K562 (cell line): ENCODE data around the gene RDH11. TPM values are rescaled to one million over a fixed set of nuclear protein-coding genes. Genes with fewer than 3 reads are reported as not detected.
A peak's percentile ranks its signal among the peaks of the same experiment; 100 is the strongest.

ENCODE experiments used
- CHD7 ChIP-seq: fragments of 200-600 bp; sonication (generic); IDR thresholded peaks from one replicate; pipeline ENCODE4 v1.6.1; 2012; ENCODE audit warnings: mild to moderate bottlenecking, low read depth, low read length, inconsistent platforms
- IRF1 ChIP-seq: sonication (generic); formaldehyde crosslinking; IDR thresholded peaks from 2 replicates; pipeline ENCODE4 v1.8.0; 2022; ENCODE audit warnings: missing genetic modification reagents, mild to moderate bottlenecking, borderline replicate concordance
- NFATC3 ChIP-seq: fragments of 450-650 bp; IDR thresholded peaks from 2 replicates; pipeline ENCODE4 v1.6.1; 2017; ENCODE audit warnings: mild to moderate bottlenecking
- PML ChIP-seq: IDR thresholded peaks from 2 replicates; pipeline ENCODE4 v1.6.1; 2012; ENCODE audit warnings: low read length, inconsistent platforms
- SP2 ChIP-seq: IDR thresholded peaks from 2 replicates; pipeline ENCODE4 v1.6.1; 2011; ENCODE audit warnings: mild to moderate bottlenecking, low read depth, low read length, moderate library complexity; ENCODE audit not compliant: poor library complexity, severe bottlenecking; ENCODE audit errors: extremely low read depth
- ZBTB9 ChIP-seq: fragments of 450-650 bp; formaldehyde crosslinking; IDR thresholded peaks from 2 replicates; pipeline ENCODE4 v1.4.0; 2020; ENCODE audit warnings: mild to moderate bottlenecking, moderate library complexity
- ZMIZ1 ChIP-seq, 2 experiments: fragments of 150-350 bp in 1 of 2; IDR thresholded peaks; 2 replicates each; pipeline ENCODE4 v1.6.1; 2012 to 2016; ENCODE audit warnings: low read depth in 2 of 2, low read length in 2 of 2, mild to moderate bottlenecking in 1 of 2, moderate library complexity in 1 of 2
- ZNF184 ChIP-seq: sonication (generic); formaldehyde crosslinking; IDR thresholded peaks from 2 replicates; pipeline ENCODE4 v1.5.0; 2020; ENCODE audit warnings: missing genetic modification reagents
- ZNF76 ChIP-seq: fragments of 250-450 bp; sonication (Bioruptor Pico); IDR thresholded peaks from 2 replicates; pipeline ENCODE4 v1.4.0; 2020; ENCODE audit warnings: mild to moderate bottlenecking, moderate library complexity, borderline replicate concordance
- polyA plus RNA-seq, 8 experiments: library from polyadenylated mRNA; depleted of rRNA in 4 of 8; stranded (reverse) in 5 of 8; unstranded in 3 of 8; fragments of >200 nt; fragmentation: Nextera tagmentation in 2 of 8; fragmentation: Illumina TruSeq in 1 of 8; extraction: Ambion mirVana in 2 of 8; extraction: Trizol in 1 of 8; gene quantifications; 2 replicates each; pipeline versions ENCODE4 v1.2.1 to v1.2.3, GENCODE V29; 2011 to 2014; ENCODE audit warnings: inconsistent platforms in 1 of 8, missing spikeins in 1 of 8
- total RNA-seq, 7 experiments: library from RNA; depleted of rRNA in 6 of 7; stranded (reverse); fragments of >200 nt in 6 of 7; fragmentation: Illumina TruSeq in 2 of 7; extraction: Trizol in 2 of 7; gene quantifications; 2 replicates each; pipeline versions ENCODE4 v1.2.1 to v1.2.3, GENCODE V29; 2011 to 2021; ENCODE audit warnings: low replicate concordance in 1 of 7

Gene RDH11
- total and polyA plus RNA-seq, 9 of the 15 experiments (the other 6 are each of a cell fraction or from before 2014, with no cell fraction given): 50.6 to 172 (median 70.5) TPM

- TF ChIP-seq ZMIZ1 (IDR thresholded peaks at IDR 0.05; ENCODE audit: low read depth in 2 of 2, low read length in 2 of 2) (peak in 1 of 2 experiments; percentile 91; a peak in 2 of 4 replicates), NFATC3 (peak; percentile 33; the same call in 1 of the 2 replicates), SP2 (no peak), ZNF184 (CRISPR knock-in tag) (no peak), ZBTB9 (peak; percentile 86), ZNF76 (CRISPR knock-in tag) (peak; percentile 66; the same call in 1 of the 2 replicates), PML (peak; percentile 97), IRF1 (CRISPR knock-in tag) (no peak), CHD7 (no peak)
These were observed 59.1 kb downstream of the RDH11 start (continued) for GRCh38 chr14:67636361-67636919.
